SU-DHL-6 (cell line): Measurements from ENCODE around the gene DMXL1.

ENCODE experiments used
- EZH2phosphoT487 ChIP-seq: fragments of 200-600 bp; sonication (generic), shearing (Covaris generic); conservative IDR thresholded peaks from 2 replicates; pipeline ENCODE4 v1.6.1; 2018; ENCODE audit warnings: mild to moderate bottlenecking, antibody characterized with exemption, low read length, moderate library complexity, mixed read lengths
- TF ChIP-seq, protein P1 (sequence below): fragments of 200-600 bp; sonication (generic); IDR thresholded peaks from one replicate; pipeline ENCODE4 v1.5.1; 2017; ENCODE audit warnings: antibody characterized with exemption, mild to moderate bottlenecking, low read length, moderate library complexity; ENCODE audit not compliant: insufficient read depth, poor library complexity, severe bottlenecking

DNA sequence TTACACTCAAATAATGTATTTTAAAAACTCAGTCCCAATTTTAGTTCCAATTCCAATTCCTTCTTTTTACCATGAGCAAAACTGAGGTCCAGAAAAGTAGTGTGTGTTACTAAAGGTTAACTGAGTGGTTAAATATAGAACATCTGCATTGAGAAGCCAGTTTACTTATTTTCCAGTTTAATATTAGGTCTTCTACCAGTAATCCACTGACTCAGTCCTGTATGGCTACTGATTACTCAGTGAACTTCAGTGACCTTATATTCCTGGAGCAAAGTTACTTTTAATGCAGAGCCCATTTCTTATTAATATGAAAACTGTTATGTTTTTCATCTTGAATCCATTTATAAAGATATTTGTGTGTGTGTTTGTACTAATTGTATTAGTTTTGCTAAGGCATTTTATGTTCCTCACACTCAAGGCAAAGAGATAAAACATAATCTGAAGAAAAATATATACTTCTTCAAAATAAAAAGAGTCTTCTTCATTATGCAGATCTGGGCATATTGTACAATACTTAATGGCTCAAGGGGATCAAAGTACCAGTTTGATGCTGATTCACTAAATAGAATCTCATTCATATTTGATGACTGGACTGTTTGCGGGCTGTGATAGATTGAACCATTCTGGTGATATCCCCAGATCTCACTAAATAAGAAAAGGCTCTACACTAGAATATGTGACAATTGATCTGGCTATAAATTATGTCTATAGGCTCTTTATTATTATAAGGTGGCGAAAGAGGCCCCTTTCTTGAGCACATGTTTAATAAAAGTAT lies 60.8 kb downstream of the DMXL1 start:
- TF ChIP-seq, protein P1, sequence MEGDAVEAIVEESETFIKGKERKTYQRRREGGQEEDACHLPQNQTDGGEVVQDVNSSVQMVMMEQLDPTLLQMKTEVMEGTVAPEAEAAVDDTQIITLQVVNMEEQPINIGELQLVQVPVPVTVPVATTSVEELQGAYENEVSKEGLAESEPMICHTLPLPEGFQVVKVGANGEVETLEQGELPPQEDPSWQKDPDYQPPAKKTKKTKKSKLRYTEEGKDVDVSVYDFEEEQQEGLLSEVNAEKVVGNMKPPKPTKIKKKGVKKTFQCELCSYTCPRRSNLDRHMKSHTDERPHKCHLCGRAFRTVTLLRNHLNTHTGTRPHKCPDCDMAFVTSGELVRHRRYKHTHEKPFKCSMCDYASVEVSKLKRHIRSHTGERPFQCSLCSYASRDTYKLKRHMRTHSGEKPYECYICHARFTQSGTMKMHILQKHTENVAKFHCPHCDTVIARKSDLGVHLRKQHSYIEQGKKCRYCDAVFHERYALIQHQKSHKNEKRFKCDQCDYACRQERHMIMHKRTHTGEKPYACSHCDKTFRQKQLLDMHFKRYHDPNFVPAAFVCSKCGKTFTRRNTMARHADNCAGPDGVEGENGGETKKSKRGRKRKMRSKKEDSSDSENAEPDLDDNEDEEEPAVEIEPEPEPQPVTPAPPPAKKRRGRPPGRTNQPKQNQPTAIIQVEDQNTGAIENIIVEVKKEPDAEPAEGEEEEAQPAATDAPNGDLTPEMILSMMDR: no peak
- TF ChIP-seq EZH2phosphoT487: no peak
